Measurements from ENCODE around the gene DOCK1. TPM values are rescaled to one million over a fixed set of nuclear protein-coding genes. Genes with fewer than 3 reads are reported as not detected.
"Not testable (repeated sequence)": the region's sequence is repeated elsewhere in the genome, so short reads cannot be mapped to it uniquely, and the experiment has no call there.

Gene DOCK1
- total RNA-seq, 3 donors from 2014 or later = 0.11 to 0.15 (median 0.14) TPM

DNA sequence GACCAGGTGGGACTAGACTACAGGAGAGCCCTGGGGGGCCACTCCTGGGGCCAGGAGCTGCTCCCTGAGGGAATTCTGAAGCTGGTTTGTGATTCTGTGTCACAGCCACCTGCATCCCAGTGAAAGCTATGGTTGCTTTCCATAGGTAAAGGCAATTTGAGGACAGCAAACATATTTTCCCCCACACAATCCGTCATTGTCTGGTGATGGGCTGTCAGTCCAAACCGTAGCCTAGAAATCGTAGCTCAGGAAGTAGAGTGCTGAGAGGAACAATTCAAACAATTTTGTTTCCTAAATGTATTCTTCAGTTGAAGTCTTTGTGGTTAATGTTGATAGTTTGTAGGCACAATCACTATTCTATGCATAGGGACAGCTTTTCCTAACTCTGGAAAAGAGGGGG lies 397.1 kb downstream of the DOCK1 start:
- H3K9me3 Mint-ChIP-seq = no peaks in the 10 kb centered on the region
- no peak overlapping the region for H3K4me3 Mint-ChIP-seq
- H3K4me1 Mint-ChIP-seq (ENCODE audit: low read depth) = no peaks in the 10 kb centered on the region
- ATAC-seq (no peak), DNase-seq (no peak)
- no peaks in the 10 kb centered on the region for H3K27me3 Mint-ChIP-seq (ENCODE audit: low read depth)
- H3K36me3 Mint-ChIP-seq (ENCODE audit: insufficient read depth) = no peaks in the 10 kb centered on the region

- DNase-seq (no peak), ATAC-seq (no peak)
- no peaks in the 10 kb centered on the region for H3K9me3 Mint-ChIP-seq
- H3K36me3 Mint-ChIP-seq (ENCODE audit: insufficient read depth) = no peaks in the 10 kb centered on the region
- no peak overlapping the region for H3K4me3 Mint-ChIP-seq
- H3K27me3 Mint-ChIP-seq (ENCODE audit: low read depth) = no peaks in the 10 kb centered on the region
- H3K4me1 Mint-ChIP-seq (ENCODE audit: low read depth) = no peaks in the 10 kb centered on the region
Observed at GRCh38 chr10:127303105-127303504, 397.9 kb downstream of the DOCK1 start.

DNA sequence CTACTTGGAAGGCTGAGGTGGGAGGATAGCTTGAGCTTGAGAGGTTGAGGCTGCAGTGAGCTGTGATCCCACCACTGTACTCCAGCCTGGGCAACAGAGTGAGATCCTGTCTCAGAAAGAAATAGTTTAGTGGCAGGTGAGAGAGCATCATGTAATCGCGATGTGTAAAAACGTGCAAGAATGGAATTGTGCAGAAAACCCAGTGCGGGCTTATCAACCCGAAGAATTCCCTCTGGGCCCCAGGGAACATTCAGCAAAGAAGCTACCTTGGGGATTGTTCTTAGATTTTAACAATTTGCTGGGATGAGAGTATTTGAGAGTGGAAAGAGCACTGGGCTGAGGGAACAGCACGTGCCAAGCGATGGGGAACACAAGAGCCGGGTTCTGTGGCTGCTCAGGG lies 398.5 kb downstream of the DOCK1 start:
- ATAC-seq = no peak
- no peak for DNase-seq
- Mint-ChIP-seq H3K36me3 (ENCODE audit: insufficient read depth) (no peaks in the 10 kb centered on the region), H3K4me3 (no peak overlapping the region), H3K27me3 (ENCODE audit: low read depth) (no peaks in the 10 kb centered on the region), H3K9me3 (no peaks in the 10 kb centered on the region), H3K4me1 (ENCODE audit: low read depth) (no peaks in the 10 kb centered on the region)

DNA sequence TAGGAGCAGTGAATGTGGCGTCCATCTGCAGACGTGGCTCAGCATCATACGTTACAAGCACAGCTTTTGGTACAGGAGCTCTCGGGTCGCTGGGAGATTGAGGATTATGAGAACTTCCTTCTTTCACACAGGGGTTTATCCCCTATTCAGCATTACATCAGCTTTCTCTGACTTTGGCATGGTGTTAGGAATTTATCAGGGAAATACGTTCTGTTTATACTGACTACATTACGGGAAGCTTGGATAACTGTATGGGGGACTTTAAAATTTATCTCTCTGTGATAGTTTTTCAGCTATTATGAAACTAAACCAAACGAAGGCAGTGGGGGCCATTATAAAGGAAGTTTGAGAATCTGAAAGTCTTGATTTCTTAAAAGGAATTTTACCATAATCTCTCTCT lies 401.3 kb downstream of the DOCK1 start:
- no peaks in the 10 kb centered on the region for H3K4me1 Mint-ChIP-seq (ENCODE audit: low read depth)
- no peak for DNase-seq
- no peak overlapping the region for H3K4me3 Mint-ChIP-seq
- H3K27me3 Mint-ChIP-seq (ENCODE audit: low read depth) = no peaks in the 10 kb centered on the region
- no peaks in the 10 kb centered on the region for H3K36me3 Mint-ChIP-seq (ENCODE audit: insufficient read depth)
- ATAC-seq = no peak
- H3K9me3 Mint-ChIP-seq = no peaks in the 10 kb centered on the region

GRCh38 chr10:127307338-127307737 lies 402.1 kb downstream of the DOCK1 start:
- Mint-ChIP-seq H3K9me3 (no peaks in the 10 kb centered on the region), H3K4me3 (no peak overlapping the region), H3K4me1 (ENCODE audit: low read depth) (no peaks in the 10 kb centered on the region), H3K36me3 (ENCODE audit: insufficient read depth) (no peaks in the 10 kb centered on the region), H3K27me3 (ENCODE audit: low read depth) (no peaks in the 10 kb centered on the region)
- no peak for DNase-seq
- ATAC-seq = no peak

DNA sequence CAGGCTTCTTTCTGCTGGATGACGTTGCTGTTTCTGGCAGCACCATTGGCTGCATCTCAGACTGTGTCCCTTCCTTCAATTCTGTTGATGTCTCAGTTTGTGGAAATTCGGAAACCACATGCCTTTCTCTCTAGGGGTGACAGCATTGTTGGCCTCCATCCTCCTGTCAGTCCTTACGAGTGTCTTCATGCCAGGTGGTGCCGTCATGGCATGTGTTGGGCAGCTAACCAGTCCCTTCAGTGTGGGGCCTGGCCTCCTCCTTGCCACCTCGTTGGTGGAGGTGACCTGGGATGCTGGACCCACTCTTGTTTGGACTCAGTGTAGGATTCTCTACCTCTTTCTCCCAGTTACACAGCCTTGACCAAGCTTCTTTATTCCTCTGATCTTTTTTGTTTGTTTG lies 402.8 kb downstream of the DOCK1 start:
- no peak overlapping the region for H3K4me3 Mint-ChIP-seq
- no peaks in the 10 kb centered on the region for H3K36me3 Mint-ChIP-seq (ENCODE audit: insufficient read depth)
- H3K4me1 Mint-ChIP-seq (ENCODE audit: low read depth) = no peaks in the 10 kb centered on the region
- no peaks in the 10 kb centered on the region for H3K27me3 Mint-ChIP-seq (ENCODE audit: low read depth)
- H3K9me3 Mint-ChIP-seq = no peaks in the 10 kb centered on the region
- no peak for ATAC-seq
- no peak for DNase-seq

DNA sequence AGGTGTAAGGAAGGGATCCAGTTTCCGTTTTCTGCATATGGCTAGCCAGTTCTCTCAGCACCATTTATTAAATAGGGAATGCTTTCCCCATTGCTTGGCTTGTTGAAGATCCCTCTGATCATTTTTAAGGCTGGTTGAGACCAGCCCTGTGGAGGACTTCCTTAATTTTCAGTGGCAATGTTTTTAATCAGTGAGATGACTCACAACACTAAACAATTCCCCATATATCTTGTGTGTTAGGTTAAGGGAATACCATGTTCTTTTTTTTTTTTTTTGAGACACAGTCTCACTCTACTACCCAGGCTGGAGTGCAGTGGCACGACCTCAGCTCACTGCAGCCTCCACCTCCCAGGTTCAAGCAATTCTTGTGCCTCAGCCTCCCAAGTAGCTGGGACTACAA lies 404.4 kb downstream of the DOCK1 start:
- H3K4me1 Mint-ChIP-seq (ENCODE audit: low read depth); H3K27me3 Mint-ChIP-seq (ENCODE audit: low read depth); H3K9me3 Mint-ChIP-seq; ATAC-seq; H3K4me3 Mint-ChIP-seq; H3K36me3 Mint-ChIP-seq (ENCODE audit: insufficient read depth); DNase-seq: not testable (repeated sequence)

GRCh38 chr10:127310430-127310829 lies 405.2 kb downstream of the DOCK1 start:
- ATAC-seq (no peak), DNase-seq (no peak)
- Mint-ChIP-seq H3K4me1 (ENCODE audit: low read depth) (no peaks in the 10 kb centered on the region), H3K36me3 (ENCODE audit: insufficient read depth) (no peaks in the 10 kb centered on the region), H3K4me3 (no peak overlapping the region), H3K9me3 (no peaks in the 10 kb centered on the region), H3K27me3 (ENCODE audit: low read depth) (no peaks in the 10 kb centered on the region)

DNA sequence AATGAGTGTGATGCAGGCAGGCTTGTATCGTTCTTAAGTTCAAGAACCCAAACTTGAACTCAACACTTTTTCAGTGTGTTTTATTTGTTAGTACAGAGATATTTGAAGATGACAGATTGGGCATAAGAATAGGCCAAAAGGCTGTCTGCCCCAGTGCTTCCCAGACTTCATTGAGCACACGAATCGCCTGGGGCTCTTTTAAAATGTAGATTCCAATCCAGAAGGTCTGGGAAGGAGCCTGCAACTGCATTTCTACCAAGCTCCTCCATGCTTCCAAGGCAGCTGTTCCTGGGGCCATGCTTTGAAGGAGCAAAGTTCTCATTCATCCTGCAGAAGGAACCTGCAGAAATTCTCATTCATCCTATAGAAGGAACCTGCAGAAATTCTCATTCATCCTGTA lies 405.7 kb downstream of the DOCK1 start:
- Mint-ChIP-seq H3K36me3 (ENCODE audit: insufficient read depth) (no peaks in the 10 kb centered on the region), H3K9me3 (no peaks in the 10 kb centered on the region), H3K4me1 (ENCODE audit: low read depth) (no peaks in the 10 kb centered on the region), H3K4me3 (no peak overlapping the region), H3K27me3 (ENCODE audit: low read depth) (no peaks in the 10 kb centered on the region)
- DNase-seq = no peak
- no peak for ATAC-seq

DNA sequence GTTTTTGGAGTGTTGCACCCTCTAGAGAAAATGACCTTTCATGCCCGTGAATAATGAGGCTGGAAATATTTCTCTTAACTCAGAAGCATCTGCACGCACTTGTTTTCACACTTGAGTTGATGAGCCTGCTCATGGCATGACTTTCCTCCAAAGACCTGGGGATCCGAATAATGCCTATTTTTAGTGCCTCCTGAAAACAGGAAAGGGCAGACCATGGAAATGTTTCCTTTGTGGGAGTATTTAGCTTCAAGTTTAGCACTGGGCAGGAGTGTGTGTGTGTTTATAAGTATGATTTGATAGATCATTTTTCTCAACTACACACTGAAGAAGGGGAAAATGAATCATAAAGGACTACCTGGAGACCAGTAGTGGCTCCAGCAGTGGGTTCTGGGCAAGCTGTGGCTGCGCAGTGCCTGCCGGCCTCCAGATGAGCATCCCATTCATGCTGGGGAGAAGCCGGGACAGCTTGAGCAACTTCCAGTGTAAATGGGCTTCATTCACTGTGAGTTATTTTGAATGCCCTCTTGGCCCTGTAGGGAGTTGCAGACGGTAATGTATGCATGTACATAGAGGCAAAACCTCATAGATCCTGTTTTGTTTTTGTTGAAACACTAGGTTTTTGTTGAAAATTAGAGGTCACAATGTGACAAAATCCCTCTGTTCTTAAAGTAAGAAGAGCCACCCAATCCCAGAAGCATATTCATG lies 408.9 kb downstream of the DOCK1 start:
- Mint-ChIP-seq H3K9me3 (no peaks in the 10 kb centered on the region), H3K27me3 (ENCODE audit: low read depth) (no peaks in the 10 kb centered on the region), H3K36me3 (ENCODE audit: insufficient read depth) (no peaks in the 10 kb centered on the region), H3K4me1 (ENCODE audit: low read depth) (no peaks in the 10 kb centered on the region), H3K4me3 (no peak overlapping the region)
- ATAC-seq (no peak), DNase-seq (no peak)

GRCh38 chr10:127314797-127315196 lies 409.6 kb downstream of the DOCK1 start:
- Mint-ChIP-seq H3K36me3 (ENCODE audit: insufficient read depth) (no peaks in the 10 kb centered on the region), H3K4me1 (ENCODE audit: low read depth) (no peaks in the 10 kb centered on the region), H3K9me3 (no peaks in the 10 kb centered on the region), H3K4me3 (no peak overlapping the region), H3K27me3 (ENCODE audit: low read depth) (no peaks in the 10 kb centered on the region)
- ATAC-seq = no peak
- DNase-seq = no peak

DNA sequence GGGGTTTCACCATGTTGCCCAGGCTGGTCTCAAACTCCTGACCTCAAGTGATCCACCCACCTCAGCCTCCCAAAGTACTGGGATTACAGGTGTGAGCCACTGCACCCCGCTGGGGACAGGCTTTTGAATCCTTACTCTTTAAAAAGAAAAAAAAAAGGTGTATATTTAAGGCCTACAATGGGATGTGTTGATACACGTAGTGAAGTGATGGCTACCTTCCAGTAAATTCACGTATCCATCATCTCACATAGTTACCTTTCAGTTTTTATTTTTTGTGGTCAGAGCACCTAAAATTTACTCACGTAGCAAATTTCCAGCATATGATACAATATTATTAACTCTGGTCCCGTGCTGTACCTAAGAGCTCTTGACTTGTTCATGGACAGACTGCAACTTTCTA lies 410.7 kb downstream of the DOCK1 start:
- Mint-ChIP-seq H3K4me1 (ENCODE audit: low read depth) (no peaks in the 10 kb centered on the region), H3K27me3 (ENCODE audit: low read depth) (no peaks in the 10 kb centered on the region), H3K4me3 (no peak overlapping the region), H3K9me3 (no peaks in the 10 kb centered on the region), H3K36me3 (ENCODE audit: insufficient read depth) (no peaks in the 10 kb centered on the region)
- no peak for ATAC-seq
- DNase-seq = no peak

DNA sequence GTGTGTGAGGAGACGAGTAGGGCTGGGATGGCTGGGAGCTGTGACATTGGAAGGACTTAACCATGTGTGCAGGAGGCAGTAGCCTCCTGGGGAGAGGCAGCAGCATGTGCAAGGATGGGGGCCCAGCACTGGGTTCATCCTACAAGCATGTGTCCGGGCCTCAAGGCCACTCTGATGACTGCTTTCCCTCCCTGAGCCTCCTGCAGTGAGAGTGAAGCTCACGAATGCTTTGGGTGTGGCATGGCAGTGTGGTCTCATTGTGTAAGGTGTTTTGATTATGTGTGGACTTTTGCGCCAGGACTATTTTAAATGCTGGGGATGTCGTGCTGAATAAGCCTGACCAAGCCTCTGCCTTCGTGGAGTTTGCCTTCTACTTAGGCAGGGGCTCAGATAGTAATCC lies 413.2 kb downstream of the DOCK1 start:
- no peaks in the 10 kb centered on the region for H3K36me3 Mint-ChIP-seq (ENCODE audit: insufficient read depth)
- no peak for ATAC-seq
- H3K27me3 Mint-ChIP-seq (ENCODE audit: low read depth) = no peaks in the 10 kb centered on the region
- no peak overlapping the region for H3K4me3 Mint-ChIP-seq
- H3K4me1 Mint-ChIP-seq (ENCODE audit: low read depth) = no peaks in the 10 kb centered on the region
- DNase-seq = no peak
- no peaks in the 10 kb centered on the region for H3K9me3 Mint-ChIP-seq

GRCh38 chr10:127319271-127319670 lies 414.0 kb downstream of the DOCK1 start:
- Mint-ChIP-seq H3K27me3 (ENCODE audit: low read depth) (no peaks in the 10 kb centered on the region), H3K4me1 (ENCODE audit: low read depth) (no peaks in the 10 kb centered on the region), H3K36me3 (ENCODE audit: insufficient read depth) (no peaks in the 10 kb centered on the region), H3K4me3 (no peak overlapping the region), H3K9me3 (no peaks in the 10 kb centered on the region)
- ATAC-seq (no peak), DNase-seq (no peak)

DNA sequence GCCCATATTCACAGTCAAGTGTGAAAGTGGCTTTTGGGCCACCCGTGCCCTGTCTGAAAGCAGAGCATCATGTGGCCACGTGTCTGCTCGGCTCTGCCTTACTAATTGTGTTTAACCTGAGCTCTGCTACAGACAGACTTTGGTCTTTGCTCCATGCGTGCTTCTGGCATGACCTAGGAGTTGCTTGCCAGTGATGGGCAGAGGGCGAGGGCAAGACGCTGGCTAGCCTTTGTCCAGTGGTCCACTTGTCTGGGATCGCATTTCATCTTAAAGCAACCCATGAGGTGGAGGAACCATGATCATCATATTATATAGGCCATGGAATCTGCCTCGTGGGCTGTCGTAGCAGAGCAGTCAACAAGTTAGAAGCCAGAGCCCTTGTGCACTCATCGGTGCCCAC lies 414.5 kb downstream of the DOCK1 start:
- no peaks in the 10 kb centered on the region for H3K36me3 Mint-ChIP-seq (ENCODE audit: insufficient read depth)
- H3K27me3 Mint-ChIP-seq (ENCODE audit: low read depth) = no peaks in the 10 kb centered on the region
- H3K4me3 Mint-ChIP-seq = no peak overlapping the region
- no peak for ATAC-seq
- no peaks in the 10 kb centered on the region for H3K9me3 Mint-ChIP-seq
- no peaks in the 10 kb centered on the region for H3K4me1 Mint-ChIP-seq (ENCODE audit: low read depth)
- DNase-seq = no peak

- ATAC-seq = no peak
- H3K4me3 Mint-ChIP-seq = no peak overlapping the region
- no peaks in the 10 kb centered on the region for H3K4me1 Mint-ChIP-seq (ENCODE audit: low read depth)
- no peaks in the 10 kb centered on the region for H3K9me3 Mint-ChIP-seq
- no peak for DNase-seq
- H3K27me3 Mint-ChIP-seq (ENCODE audit: low read depth) = no peaks in the 10 kb centered on the region
- H3K36me3 Mint-ChIP-seq (ENCODE audit: insufficient read depth) = no peaks in the 10 kb centered on the region
Observed at GRCh38 chr10:127320176-127320575, 414.9 kb downstream of the DOCK1 start.

Measured in activated T-cell treated with anti-CD3 and anti-CD28 coated beads, Interleukin-2, amount 50 U/mL, for 4 hours (primary cell).